HEK293T (cell line): ENCODE results near the gene PFKM.

Experiments
- CTBP1 ChIP-seq: fragments of 450-650 bp; IDR thresholded peaks from 2 replicates; pipeline ENCODE4 v1.6.1; 2016; ENCODE audit warnings: borderline replicate concordance
- ELF4 ChIP-seq: fragments of 450-650 bp; IDR thresholded peaks from 2 replicates; pipeline ENCODE4 v1.6.1; 2017; ENCODE audit warnings: antibody characterized with exemption
- NFRKB ChIP-seq: fragments of 450-650 bp; IDR thresholded peaks from 2 replicates; pipeline ENCODE4 v1.6.1; 2016; ENCODE audit warnings: mild to moderate bottlenecking, moderate library complexity
- SP1 ChIP-seq: fragments of 450-650 bp; IDR thresholded peaks from 2 replicates; pipeline ENCODE4 v1.6.1; 2017
- SUZ12 ChIP-seq: fragments of 450-650 bp; IDR thresholded peaks from 2 replicates; pipeline ENCODE4 v1.6.1; 2016; ENCODE audit warnings: mild to moderate bottlenecking

GRCh38 chr12:48169011-48169410 lies 49.8 kb downstream of the PFKM start:
- no peak for TF ChIP-seq CTBP1
- no peak for TF ChIP-seq SUZ12
- TF ChIP-seq NFRKB = no peak
- TF ChIP-seq ELF4 = no peak
- TF ChIP-seq SP1 = no peak
